ENCODE results near the gene TRIM32.
A peak's percentile ranks its signal among the peaks of the same experiment; 100 is the strongest.

TRIM32 gene

GRCh38 chr9:116721944-116722343 is 34.8 kb downstream of the TRIM32 start:
- TF ChIP-seq CTCF (IDR thresholded peaks at IDR 0.05; ENCODE audit: low read depth, low read length), result no peak
- in situ Hi-C loops (cut with HindIII; ENCODE audit: low sequenced_read_pairs), result no loop called here
- H3K4me3 ChIP-seq (ENCODE audit: low read depth, low read length), result no peak overlapping the region
- no peak for DNase-seq (ENCODE audit: low read depth, low spot score)

- no peak for DNase-seq (ENCODE audit: low read depth, low spot score)
- in situ Hi-C loops (cut with HindIII; ENCODE audit: low sequenced_read_pairs), result no loop called here
- no peak for TF ChIP-seq CTCF (IDR thresholded peaks at IDR 0.05; ENCODE audit: low read depth, low read length)
- no peak overlapping the region for H3K4me3 ChIP-seq (ENCODE audit: low read depth, low read length)
Observed at GRCh38 chr9:116724123-116724522, 37.0 kb downstream of the TRIM32 start.

GRCh38 chr9:116726602-116727001 is 39.5 kb downstream of the TRIM32 start:
- TF ChIP-seq CTCF (IDR thresholded peaks at IDR 0.05; ENCODE audit: low read depth, low read length), result no peak
- DNase-seq (ENCODE audit: low read depth, low spot score), result no peak
- in situ Hi-C loops (cut with HindIII; ENCODE audit: low sequenced_read_pairs), result no loop called here
- no peak overlapping the region for H3K4me3 ChIP-seq (ENCODE audit: low read depth, low read length)

- H3K4me3 ChIP-seq (ENCODE audit: low read depth, low read length), result no peak overlapping the region
- TF ChIP-seq CTCF (IDR thresholded peaks at IDR 0.05; ENCODE audit: low read depth, low read length), result no peak
- DNase-seq (ENCODE audit: low read depth, low spot score), result no peak
- in situ Hi-C loops (cut with HindIII; ENCODE audit: low sequenced_read_pairs), result no loop called here
Observed at GRCh38 chr9:116733010-116733641, 46.0 kb downstream of the TRIM32 start.

- no peak for DNase-seq (ENCODE audit: low read depth, low spot score)
- no peak for TF ChIP-seq CTCF (IDR thresholded peaks at IDR 0.05; ENCODE audit: low read depth, low read length)
- H3K4me3 ChIP-seq (ENCODE audit: low read depth, low read length), result no peak overlapping the region
- in situ Hi-C loops (cut with HindIII; ENCODE audit: low sequenced_read_pairs), result no loop called here
Observed at GRCh38 chr9:116736399-116737151, 49.5 kb downstream of the TRIM32 start.

- TF ChIP-seq CTCF (IDR thresholded peaks at IDR 0.05; ENCODE audit: low read depth, low read length), result peak; percentile 95
- in situ Hi-C loops (cut with HindIII; ENCODE audit: low sequenced_read_pairs), result no loop called here
- H3K4me3 ChIP-seq (ENCODE audit: low read depth, low read length), result no peak overlapping the region
Observed at GRCh38 chr9:116737152-116737546, 50.0 kb downstream of the TRIM32 start.

More at GRCh38 chr9:116737152-116737546, 50.0 kb downstream of the TRIM32 start:
- peak; percentile 60 for DNase-seq (ENCODE audit: low read depth, low spot score)
